Fibroblast of skin of right biceps (primary cell): ENCODE data around the gene RPTOR.

ENCODE experiments used
- DNase-seq: peaks from one replicate; pipeline ENCODE4 v3.0.0-alpha.2; 2013

RPTOR gene

GRCh38 chr17:80956321-80957190 lies 411.9 kb downstream of the RPTOR start:
- no peak for DNase-seq

- DNase-seq, result no peak
Measured at GRCh38 chr17:80957461-80957941, 412.9 kb downstream of the RPTOR start.

GRCh38 chr17:80959330-80960036 lies 414.8 kb downstream of the RPTOR start:
- peak; percentile 46 for DNase-seq

GRCh38 chr17:80960037-80960796 lies 415.6 kb downstream of the RPTOR start:
- no peak for DNase-seq

- no peak for DNase-seq
Measured at GRCh38 chr17:80960797-80961452, 416.3 kb downstream of the RPTOR start.

- DNase-seq, result no peak
Measured at GRCh38 chr17:80961541-80962330, 417.1 kb downstream of the RPTOR start.

- no peak for DNase-seq
Measured at GRCh38 chr17:80962356-80963329, 418.0 kb downstream of the RPTOR start.

GRCh38 chr17:80963812-80964543 lies 419.3 kb downstream of the RPTOR start:
- no peak for DNase-seq

GRCh38 chr17:80964544-80964856 lies 419.9 kb downstream of the RPTOR start:
- no peak for DNase-seq

- DNase-seq, result no peak
Measured at GRCh38 chr17:80964859-80965580, 420.4 kb downstream of the RPTOR start.

- no peak for DNase-seq
Measured at GRCh38 chr17:80965606-80966005, 421.0 kb downstream of the RPTOR start.

- no peak for DNase-seq
Measured at GRCh38 chr17:80967404-80967872, 422.8 kb downstream of the RPTOR start.

GRCh38 chr17:80968602-80969029 lies 424.0 kb downstream of the RPTOR start:
- peak; percentile 37 for DNase-seq

GRCh38 chr17:80969030-80969673 lies 424.5 kb downstream of the RPTOR start:
- DNase-seq, result no peak

GRCh38 chr17:80969674-80970043 lies 425.0 kb downstream of the RPTOR start:
- no peak for DNase-seq

GRCh38 chr17:80970044-80970761 lies 425.6 kb downstream of the RPTOR start:
- peak; percentile 28 for DNase-seq

GRCh38 chr17:80970762-80971703 lies 426.4 kb downstream of the RPTOR start:
- peak; percentile 27 for DNase-seq
